ENCODE measurements around the gene FAXDC2. TPM values are rescaled to one million over a fixed set of nuclear protein-coding genes. Genes with fewer than 3 reads are reported as not detected.

The FAXDC2 gene
- total and polyA plus RNA-seq, 9 of the 15 experiments (the other 6 are each of a cell fraction or from before 2014, with no cell fraction given), result 2.4 to 30.0 (median 9.9) TPM

GRCh38 chr5:154850255-154851062 lies at the start of gene FAXDC2 (continued):
- TF ChIP-seq PREB (CRISPR knock-in tag; IDR thresholded peaks at IDR 0.05), result no peak
- no peak for TF ChIP-seq TAF1 (IDR thresholded peaks at IDR 0.05; ENCODE audit: control insufficient read depth, extremely low read depth, insufficient read depth, low read length, severe bottlenecking)
- peak; percentile 53 for TF ChIP-seq CXXC5 (CRISPR knock-in tag; IDR thresholded peaks at IDR 0.05)
- TF ChIP-seq CHD1 (IDR thresholded peaks at IDR 0.05; ENCODE audit: low read length), result peak; percentile 8
- no peak for TF ChIP-seq NONO (IDR thresholded peaks at IDR 0.05; ENCODE audit: low read depth in 2 of 2, low read length in 1 of 2)
- no peak for TF ChIP-seq E2F6 (IDR thresholded peaks at IDR 0.05; ENCODE audit: borderline replicate concordance in 1 of 2, extremely low read depth in 1 of 2, insufficient read depth in 1 of 2, insufficient read length in 1 of 2, low read depth in 1 of 2, low read length in 1 of 2, poor library complexity in 1 of 2, severe bottlenecking in 1 of 2)
- TF ChIP-seq FUS (optimal IDR thresholded peaks at IDR 0.05; ENCODE audit: low read depth, low read length), result no peak
- TF ChIP-seq DMBX1 (CRISPR knock-in tag; IDR thresholded peaks at IDR 0.05; ENCODE audit: borderline replicate concordance), result no peak
- TF ChIP-seq NBN (IDR thresholded peaks at IDR 0.05; ENCODE audit: low read depth), result no peak
- no peak for TF ChIP-seq SRSF3 (IDR thresholded peaks at IDR 0.05; ENCODE audit: insufficient read depth, low read length)
- TF ChIP-seq JUN (IDR thresholded peaks at IDR 0.05; ENCODE audit: borderline replicate concordance, low read depth, low read length), result no peak
- 0 out of 2 replicates have a peak, but pooled peaks have one; percentile 30 for TF ChIP-seq JUN (CRISPR knock-in tag; IDR thresholded peaks at IDR 0.05; ENCODE audit: borderline replicate concordance)
- peak; percentile 48; the same call in 1 of the 2 replicates for TF ChIP-seq JUND (IDR thresholded peaks at IDR 0.05; ENCODE audit: borderline replicate concordance, low read depth, low read length)
- peak; percentile 30; the same call in 1 of the 3 replicates for TF ChIP-seq JUND (tag; IDR thresholded peaks at IDR 0.05; ENCODE audit: borderline replicate concordance, low read depth, low read length)
- 0 out of 2 replicates have a peak, but pooled peaks have one; percentile 22 for TF ChIP-seq DPF2 (IDR thresholded peaks at IDR 0.05)
- TF ChIP-seq ZNF830 (CRISPR knock-in tag; IDR thresholded peaks at IDR 0.05), result no peak

Data from K562 (cell line).